Endothelial cell of umbilical vein (primary cell): ENCODE results near the gene LZTS3. TPM values are rescaled to one million over a fixed set of nuclear protein-coding genes. Genes with fewer than 3 reads are reported as not detected.
A peak's percentile ranks its signal among the peaks of the same experiment; 100 is the strongest.
"Not testable (repeated sequence)": the region's sequence is repeated elsewhere in the genome, so short reads cannot be mapped to it uniquely, and the experiment has no call there.

Source experiments
- BruUV-seq: library from RNA; stranded (reverse); fragments of 400-500 nt; replicated peaks from 2 replicates; lab custom pipeline; 2021; lab: Mats Ljungman, UMichigan
- CTCF ChIA-PET: fragments of 300-600, 350-600 bp; sonication (Branson Sonifier 250); formaldehyde crosslinking; loops from one replicate; lab custom pipeline; 2021; ENCODE audit warnings: antibody characterized with exemption, inconsistent platforms; lab: Charles Lee
- POLR2A ChIA-PET: fragments of 300-600, 350-600 bp; sonication (Branson Sonifier 250); formaldehyde crosslinking; loops from one replicate; lab custom pipeline; 2021; ENCODE audit warnings: antibody characterized with exemption, inconsistent platforms; lab: Charles Lee
- DNase-seq: peaks from one replicate; pipeline ENCODE4 v3.0.0-alpha.2; 2011; ENCODE audit warnings: low read depth, low spot score
- FAIRE-seq: peaks from 2 replicates; lab custom pipeline; 2011; peaks lifted over from hg19 to GRCh38; lab: Jason Lieb, UNC
- H2AFZ ChIP-seq: 2 replicates; pipeline ENCODE4 v1.6.0; 2012; ENCODE audit warnings: low read depth, low read length, control low read depth, inconsistent platforms
- H3K27ac ChIP-seq: 2 replicates; pipeline ENCODE4 v1.5.1; 2011; ENCODE audit warnings: low read depth, mild to moderate bottlenecking, control low read depth, low read length, moderate library complexity; ENCODE audit not compliant: insufficient read depth
- H3K27me3 ChIP-seq, 2 experiments: 2 replicates each; pipeline versions ENCODE4 v1.6.0 to v1.6.1; 2011; ENCODE audit warnings: low read length in 2 of 2, mixed read lengths in 1 of 2; ENCODE audit not compliant: control insufficient read depth in 2 of 2, insufficient read depth in 2 of 2
- H3K36me3 ChIP-seq, 2 experiments: 2 replicates in 1 of 2; 3 replicates in 1 of 2; pipeline ENCODE4 v1.5.1; 2011; ENCODE audit warnings: low read length in 2 of 2, mild to moderate bottlenecking in 1 of 2, moderate library complexity in 1 of 2; ENCODE audit not compliant: control insufficient read depth in 2 of 2, insufficient read depth in 2 of 2; ENCODE audit errors: extremely low read depth in 1 of 2
- H3K4me1 ChIP-seq: 3 replicates; pipeline ENCODE4 v1.5.1; 2011; ENCODE audit warnings: mild to moderate bottlenecking, low read length; ENCODE audit not compliant: control insufficient read depth, insufficient read depth; ENCODE audit errors: extremely low read depth
- H3K4me2 ChIP-seq: 2 replicates; pipeline ENCODE4 v1.6.1; 2011; ENCODE audit warnings: low read length, control low read depth, mixed read lengths; ENCODE audit not compliant: insufficient read depth
- H3K4me3 ChIP-seq, 3 experiments: fragments of 200-600 bp in 1 of 3; sonication (generic), shearing (Covaris generic) in 1 of 3; replicated peaks in 1 of 3; 2 replicates each; pipeline ENCODE4 v1.5.1; 2011 to 2016; ENCODE audit warnings: control low read depth in 3 of 3, low read length in 3 of 3, mild to moderate bottlenecking in 2 of 3, inconsistent platforms in 1 of 3, low read depth in 1 of 3, moderate library complexity in 1 of 3; ENCODE audit not compliant: insufficient read depth in 1 of 3
- H3K79me2 ChIP-seq: 2 replicates; pipeline ENCODE4 v1.6.0; 2012; ENCODE audit warnings: low read length, inconsistent platforms; ENCODE audit not compliant: control insufficient read depth, insufficient read depth
- H3K9ac ChIP-seq: replicated peaks from 2 replicates; pipeline ENCODE3; 2011; ENCODE audit warnings: low read length, control low read depth; ENCODE audit not compliant: insufficient read depth; ENCODE audit errors: extremely low read depth
- H3K9me1 ChIP-seq: replicated peaks from 3 replicates; pipeline ENCODE4 v1.6.0; 2011; ENCODE audit warnings: mild to moderate bottlenecking, low read length; ENCODE audit not compliant: control insufficient read depth, insufficient read depth; ENCODE audit errors: extremely low read depth
- H3K9me3 ChIP-seq: replicated peaks from 2 replicates; pipeline ENCODE4 v1.5.1; 2012; ENCODE audit warnings: low read length, inconsistent platforms; ENCODE audit not compliant: control insufficient read depth, insufficient read depth
- H4K20me1 ChIP-seq: replicated peaks from 2 replicates; pipeline ENCODE3; 2011; ENCODE audit warnings: mild to moderate bottlenecking, low read length; ENCODE audit not compliant: control insufficient read depth, insufficient read depth; ENCODE audit errors: extremely low read depth
- EZH2 ChIP-seq: IDR thresholded peaks from 2 replicates; pipeline ENCODE4 v1.6.1; 2012; ENCODE audit warnings: borderline replicate concordance, low read depth, mild to moderate bottlenecking, moderate library complexity, low read length, inconsistent platforms; ENCODE audit not compliant: severe bottlenecking
- FOS ChIP-seq: IDR thresholded peaks from 2 replicates; pipeline ENCODE4 v1.6.1; 2011; ENCODE audit warnings: mild to moderate bottlenecking, low read length, moderate library complexity, borderline replicate concordance; ENCODE audit not compliant: insufficient read depth
- GATA2 ChIP-seq: IDR thresholded peaks from 2 replicates; pipeline ENCODE4 v1.7.0; 2011; ENCODE audit warnings: low read depth, mild to moderate bottlenecking, moderate library complexity, mixed read lengths, low read length; ENCODE audit not compliant: insufficient read length, insufficient read depth
- JUN ChIP-seq: IDR thresholded peaks from 2 replicates; pipeline ENCODE4 v1.6.1; 2011; ENCODE audit warnings: borderline replicate concordance, low read depth; ENCODE audit not compliant: insufficient read length, insufficient read depth
- MYC ChIP-seq: IDR thresholded peaks from one replicate; pipeline ENCODE4 v1.6.1; 2011; ENCODE audit warnings: mild to moderate bottlenecking, low read depth, low read length
- POLR2A ChIP-seq: IDR thresholded peaks from 2 replicates; pipeline ENCODE4 v1.6.1; 2012; ENCODE audit warnings: low read depth, mild to moderate bottlenecking, control low read depth, low read length
- POLR2AphosphoS5 ChIP-seq: IDR thresholded peaks from 2 replicates; pipeline ENCODE4 v1.6.1; 2012; ENCODE audit warnings: low read depth, mild to moderate bottlenecking, control low read depth, low read length, moderate library complexity; ENCODE audit not compliant: insufficient read depth
- dilution Hi-C: fragments of 300-500 bp; cut with MboI; formaldehyde crosslinking; loops from one replicate; pipeline ENCODE4 v1.15.0; 2019; ENCODE audit warnings: low sequenced_read_pairs; ENCODE audit not compliant: extremely low pct_ligation_motif_present
- intact Hi-C: fragments of 100-400 bp; cut with micrococcal nuclease; formaldehyde crosslinking; loops from one replicate; pipeline ENCODE4 v1.10.0; 2022
- polyA plus RNA-seq, 4 experiments: library from polyadenylated mRNA; depleted of rRNA in 3 of 4; stranded (reverse) in 3 of 4; unstranded in 1 of 4; fragments of >200 nt; gene quantifications; 2 replicates each; pipeline versions ENCODE4 v1.2.1 to v1.2.3, GENCODE V29; 2011 to 2012; ENCODE audit warnings: missing spikeins in 1 of 4
- total RNA-seq: library from RNA; stranded (reverse); gene quantifications from 2 replicates; pipeline ENCODE4 v1.2.3, GENCODE V29; 2021
- TF ChIP-seq, protein P1 (sequence below), 2 donors: IDR thresholded peaks; 1 replicate in 1 of 2; 2 replicates in 1 of 2; pipeline ENCODE4 v1.5.1; 2011; ENCODE audit warnings: low read length in 2 of 2, mild to moderate bottlenecking in 2 of 2, moderate library complexity in 2 of 2, control low read depth in 1 of 2, inconsistent platforms in 1 of 2, low read depth in 1 of 2; ENCODE audit not compliant: insufficient read depth in 1 of 2; ENCODE audit errors: extremely low read depth in 1 of 2
- TF ChIP-seq, protein P2 (sequence below): IDR thresholded peaks from 2 replicates; pipeline ENCODE4 v1.6.1; 2011; ENCODE audit not compliant: insufficient read depth, insufficient read length

Gene LZTS3
- total and polyA plus RNA-seq, 2 donors (not counting 3 experiments of a cell fraction or from before 2014, with no cell fraction given), result 4.5 to 5.7 TPM

DNA sequence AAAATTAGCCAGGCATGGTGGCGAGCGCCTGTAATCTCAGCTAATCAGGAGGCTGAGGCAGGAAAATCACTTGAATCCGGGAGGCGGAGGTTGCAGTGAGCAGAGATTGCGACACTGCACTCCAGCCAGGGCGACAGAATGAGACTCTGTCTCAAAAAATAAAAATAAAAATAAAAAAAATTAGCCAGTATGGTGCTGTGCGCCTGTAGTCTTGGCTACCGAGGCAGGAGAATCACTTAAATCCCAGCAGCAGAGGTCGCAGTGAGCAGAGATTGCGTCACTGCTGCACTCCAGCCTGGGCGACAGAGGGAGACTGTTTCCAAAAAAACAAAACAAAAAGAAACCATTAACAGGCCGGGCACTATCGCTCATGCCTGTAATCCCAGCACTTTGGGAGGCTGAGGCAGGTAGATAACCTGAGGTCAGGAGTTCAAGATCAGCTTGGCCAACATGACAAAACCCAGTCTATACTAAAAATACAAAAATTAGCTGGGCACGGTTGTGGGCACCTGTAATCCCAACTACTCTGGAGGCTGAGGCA, 55.4 kb downstream of the LZTS3 start:
- H3K9me1 ChIP-seq, H3K9me3 ChIP-seq, H3K4me2 ChIP-seq, H3K79me2 ChIP-seq, H3K4me3 ChIP-seq, H3K9ac ChIP-seq, H4K20me1 ChIP-seq, dilution Hi-C loops, H3K4me1 ChIP-seq, POLR2A ChIA-PET, BruUV-seq, H3K36me3 ChIP-seq, H3K27me3 ChIP-seq, H3K27ac ChIP-seq, intact Hi-C loops, H2AFZ ChIP-seq: not testable (repeated sequence)
- peak; percentile 69 for DNase-seq
- CTCF ChIA-PET, result interaction anchor here (1.0 to 4.6 kb wide), 4 partner anchors 13 to 159 kb away, joined by 4 to 59 read pairs (median 5); no protein-coding TSS in a partner anchor
- TF ChIP-seq, protein P1, sequence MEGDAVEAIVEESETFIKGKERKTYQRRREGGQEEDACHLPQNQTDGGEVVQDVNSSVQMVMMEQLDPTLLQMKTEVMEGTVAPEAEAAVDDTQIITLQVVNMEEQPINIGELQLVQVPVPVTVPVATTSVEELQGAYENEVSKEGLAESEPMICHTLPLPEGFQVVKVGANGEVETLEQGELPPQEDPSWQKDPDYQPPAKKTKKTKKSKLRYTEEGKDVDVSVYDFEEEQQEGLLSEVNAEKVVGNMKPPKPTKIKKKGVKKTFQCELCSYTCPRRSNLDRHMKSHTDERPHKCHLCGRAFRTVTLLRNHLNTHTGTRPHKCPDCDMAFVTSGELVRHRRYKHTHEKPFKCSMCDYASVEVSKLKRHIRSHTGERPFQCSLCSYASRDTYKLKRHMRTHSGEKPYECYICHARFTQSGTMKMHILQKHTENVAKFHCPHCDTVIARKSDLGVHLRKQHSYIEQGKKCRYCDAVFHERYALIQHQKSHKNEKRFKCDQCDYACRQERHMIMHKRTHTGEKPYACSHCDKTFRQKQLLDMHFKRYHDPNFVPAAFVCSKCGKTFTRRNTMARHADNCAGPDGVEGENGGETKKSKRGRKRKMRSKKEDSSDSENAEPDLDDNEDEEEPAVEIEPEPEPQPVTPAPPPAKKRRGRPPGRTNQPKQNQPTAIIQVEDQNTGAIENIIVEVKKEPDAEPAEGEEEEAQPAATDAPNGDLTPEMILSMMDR (IDR thresholded peaks at IDR 0.05; ENCODE audit: extremely low read depth in 1 of 2, insufficient read depth in 1 of 2, low read depth in 1 of 2, low read length in 2 of 2), result peak; percentile 15 to 57
- FAIRE-seq, result peak; percentile 78

DNA sequence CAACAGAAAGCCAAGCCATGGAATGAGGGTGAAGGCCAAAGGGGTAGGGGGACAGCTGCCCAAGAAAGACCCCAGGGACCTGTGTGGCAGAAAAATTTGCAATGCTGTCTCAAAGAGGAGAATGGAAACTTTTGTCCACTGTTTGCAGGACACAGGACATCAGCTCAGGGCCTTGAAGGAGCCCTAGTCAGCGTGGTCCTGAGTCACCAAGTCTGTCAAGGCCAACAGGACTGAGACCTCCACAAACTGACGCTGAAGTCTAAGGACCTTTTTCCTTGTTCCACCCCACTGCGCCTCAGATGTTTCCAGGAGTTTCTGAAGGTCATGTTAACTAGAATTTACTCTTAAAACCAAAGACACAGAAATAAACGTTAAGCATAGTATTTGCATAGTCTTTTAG, 57.0 kb downstream of the LZTS3 start:
- BruUV-seq, result no TSS peak
- intact Hi-C loops (no loop called here), dilution Hi-C loops (no loop called here)
- no peak for DNase-seq
- Histone ChIP-seq H3K79me2 (no peaks in the 10 kb centered on the region), H3K27me3 (no peaks in the 10 kb centered on the region), H3K4me2 (no peak overlapping the region), H3K4me1 (peaks cover 5% of the 10 kb centered on the region), H3K36me3 (peaks cover 0 to 2% of the 10 kb centered on the region in 2 experiments), H3K27ac (no peak overlapping the region), H4K20me1 (no peaks in the 10 kb centered on the region), H2AFZ (no peak overlapping the region), H3K9ac (no peak overlapping the region), H3K4me3 (no peak overlapping the region), H3K9me1 (no peaks in the 10 kb centered on the region), H3K9me3 (no peaks in the 10 kb centered on the region)
- no peak for FAIRE-seq
- ChIA-PET CTCF (interaction anchor here (1.0 to 4.6 kb wide), 2 partner anchors 13 to 64 kb away, joined by 3 to 59 read pairs; no protein-coding TSS in a partner anchor), POLR2A (no interaction called here)
- TF ChIP-seq, protein P1 (IDR thresholded peaks at IDR 0.05; ENCODE audit: extremely low read depth in 1 of 2, insufficient read depth in 1 of 2, low read depth in 1 of 2, low read length in 2 of 2), result no peak
- TF ChIP-seq GATA2, result no peak
- no peak for TF ChIP-seq JUN
- no peak for TF ChIP-seq MYC
- TF ChIP-seq POLR2AphosphoS5, result no peak
- no peak for TF ChIP-seq EZH2
- TF ChIP-seq FOS, result no peak
- TF ChIP-seq, protein P2, sequence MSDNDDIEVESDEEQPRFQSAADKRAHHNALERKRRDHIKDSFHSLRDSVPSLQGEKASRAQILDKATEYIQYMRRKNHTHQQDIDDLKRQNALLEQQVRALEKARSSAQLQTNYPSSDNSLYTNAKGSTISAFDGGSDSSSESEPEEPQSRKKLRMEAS, result no peak
- TF ChIP-seq POLR2A, result no peak
